ENCODE measurements around the gene SEPTIN5. TPM values are rescaled to one million over a fixed set of nuclear protein-coding genes. Genes with fewer than 3 reads are reported as not detected.
A peak's percentile ranks its signal among the peaks of the same experiment; 100 is the strongest.

SEPTIN5 gene
- total RNA-seq, 2 experiments from 2014 or later: not detected

GRCh38 chr22:19729507-19729906 is 15.2 kb downstream of the SEPTIN5 start:
- no peaks in the 10 kb centered on the region for H3K79me2 ChIP-seq (ENCODE audit: insufficient read depth, low read depth, low read length)
- peaks cover 6% of the 10 kb centered on the region for H3K4me1 ChIP-seq (ENCODE audit: insufficient read depth, low read length, poor library complexity, severe bottlenecking)
- no peaks in the 10 kb centered on the region for H3K36me3 ChIP-seq (ENCODE audit: insufficient read depth, low read length)
- H3K4me2 ChIP-seq (ENCODE audit: low read length): no peak overlapping the region
- no peak overlapping the region for H2AFZ ChIP-seq (ENCODE audit: low read length)
- DNase-seq (ENCODE audit: low spot score): no peak
- intact Hi-C loops (cut with micrococcal nuclease; ENCODE audit: unreplicated experiment): no loop called here
- POLR2A ChIA-PET: no interaction called here
- no TSS peak for BruUV-seq (replicated peaks)
- H3K27ac ChIP-seq (ENCODE audit: low read depth, low read length, poor library complexity, severe bottlenecking): no peak overlapping the region
- CTCF ChIA-PET (ENCODE audit: unreplicated experiment): no interaction called here
- H3K9me2 ChIP-seq (ENCODE audit: insufficient read depth, low read length): no peaks in the 10 kb centered on the region
- H3K4me3 ChIP-seq (ENCODE audit: low read depth, low read length, poor library complexity, severe bottlenecking): no peak overlapping the region
- no peaks in the 10 kb centered on the region for H4K20me1 ChIP-seq (ENCODE audit: insufficient read depth, low read length)
- TF ChIP-seq CTCF (conservative IDR thresholded peaks at IDR 0.05; ENCODE audit: low read length): no peak
- no peak for TF ChIP-seq EZH2phosphoT487 (IDR thresholded peaks at IDR 0.05; ENCODE audit: borderline replicate concordance, low read depth, low read length)
- no peaks in the 10 kb centered on the region for H3K9me3 ChIP-seq (ENCODE audit: low read length)

GRCh38 chr22:19730198-19730597 is 15.9 kb downstream of the SEPTIN5 start:
- POLR2A ChIA-PET: interaction anchor here (0.9 kb wide), 1 partner anchor 43 kb away, joined by 8 read pairs; no protein-coding TSS in a partner anchor
- no peak for TF ChIP-seq CTCF (conservative IDR thresholded peaks at IDR 0.05; ENCODE audit: low read length)
- no peak for TF ChIP-seq EZH2phosphoT487 (IDR thresholded peaks at IDR 0.05; ENCODE audit: borderline replicate concordance, low read depth, low read length)
- peak overlapping the region; percentile 70; the same call in 1 of the 2 replicates for H2AFZ ChIP-seq (ENCODE audit: low read length)

GRCh38 chr22:19730655-19731360 is 16.5 kb downstream of the SEPTIN5 start:
- H3K9me2 ChIP-seq (ENCODE audit: insufficient read depth, low read length): no peaks in the 10 kb centered on the region
- peak overlapping the region; percentile 63 for H3K4me3 ChIP-seq (ENCODE audit: low read depth, low read length, poor library complexity, severe bottlenecking)
- peak overlapping the region; percentile 70; the same call in 1 of the 2 replicates for H2AFZ ChIP-seq (ENCODE audit: low read length)
- H3K79me2 ChIP-seq (ENCODE audit: insufficient read depth, low read depth, low read length): no peaks in the 10 kb centered on the region
- H4K20me1 ChIP-seq (ENCODE audit: insufficient read depth, low read length): no peaks in the 10 kb centered on the region
- POLR2A ChIA-PET: interaction anchor here (0.9 kb wide), 1 partner anchor 42 kb away, joined by 8 read pairs; no protein-coding TSS in a partner anchor
- no peaks in the 10 kb centered on the region for H3K9me3 ChIP-seq (ENCODE audit: low read length)
- H3K4me2 ChIP-seq (ENCODE audit: low read length): peak overlapping the region; percentile 79
- intact Hi-C loops (cut with micrococcal nuclease; ENCODE audit: unreplicated experiment): loop anchor here (1.0 to 2.0 kb wide), 3 partner anchors 42 to 222 kb away; no protein-coding TSS in a partner anchor
- H3K27ac ChIP-seq (ENCODE audit: low read depth, low read length, poor library complexity, severe bottlenecking): no peak overlapping the region
- peak; percentile 83 for DNase-seq (ENCODE audit: low spot score)
- no peaks in the 10 kb centered on the region for H3K36me3 ChIP-seq (ENCODE audit: insufficient read depth, low read length)
- no TSS peak for BruUV-seq (replicated peaks)
- TF ChIP-seq CTCF (conservative IDR thresholded peaks at IDR 0.05; ENCODE audit: low read length) (peak; percentile 96), EZH2phosphoT487 (IDR thresholded peaks at IDR 0.05; ENCODE audit: borderline replicate concordance, low read depth, low read length) (no peak)
- CTCF ChIA-PET (ENCODE audit: unreplicated experiment): interaction anchor here (0.6 to 1.2 kb wide), 9 partner anchors 26 to 349 kb away, joined by 3 to 5 read pairs (median 3); partner anchors contain the start of gene DGCR8
- peaks cover 6% of the 10 kb centered on the region for H3K4me1 ChIP-seq (ENCODE audit: insufficient read depth, low read length, poor library complexity, severe bottlenecking)

More at GRCh38 chr22:19730198-19730597, 15.9 kb downstream of the SEPTIN5 start:
- H3K9me2 ChIP-seq (ENCODE audit: insufficient read depth, low read length): no peaks in the 10 kb centered on the region
- CTCF ChIA-PET (ENCODE audit: unreplicated experiment): interaction anchor here (0.6 to 1.2 kb wide), 8 partner anchors 157 to 350 kb away, joined by 3 to 5 read pairs (median 3); partner anchors contain the start of gene DGCR8
- H4K20me1 ChIP-seq (ENCODE audit: insufficient read depth, low read length): no peaks in the 10 kb centered on the region
- no peak for DNase-seq (ENCODE audit: low spot score)
- no peaks in the 10 kb centered on the region for H3K9me3 ChIP-seq (ENCODE audit: low read length)
- no peaks in the 10 kb centered on the region for H3K36me3 ChIP-seq (ENCODE audit: insufficient read depth, low read length)
- peaks cover 6% of the 10 kb centered on the region for H3K4me1 ChIP-seq (ENCODE audit: insufficient read depth, low read length, poor library complexity, severe bottlenecking)
- H3K79me2 ChIP-seq (ENCODE audit: insufficient read depth, low read depth, low read length): no peaks in the 10 kb centered on the region
- no peak overlapping the region for H3K4me3 ChIP-seq (ENCODE audit: low read depth, low read length, poor library complexity, severe bottlenecking)
- intact Hi-C loops (cut with micrococcal nuclease; ENCODE audit: unreplicated experiment): loop anchor here (1.0 to 2.0 kb wide), 3 partner anchors 43 to 223 kb away; no protein-coding TSS in a partner anchor
- BruUV-seq (replicated peaks): no TSS peak
- no peak overlapping the region for H3K27ac ChIP-seq (ENCODE audit: low read depth, low read length, poor library complexity, severe bottlenecking)
- peak overlapping the region; percentile 79; the same call in 1 of the 2 replicates for H3K4me2 ChIP-seq (ENCODE audit: low read length)
